Endodermal cell (in vitro differentiated cells): Measurements from ENCODE around the gene ABR. TPM values are rescaled to one million over a fixed set of nuclear protein-coding genes. Genes with fewer than 3 reads are reported as not detected.

ENCODE experiments used
- DNase-seq: peaks from one replicate; pipeline ENCODE4 v3.0.0-alpha.2; 2017
- H3K27ac ChIP-seq: 2 replicates; pipeline ENCODE4 v1.5.1; 2013; ENCODE audit warnings: mild to moderate bottlenecking, low read depth, low read length, moderate library complexity
- H3K27me3 ChIP-seq: 2 replicates; pipeline ENCODE4 v1.6.1; 2013; ENCODE audit warnings: mild to moderate bottlenecking, low read length, moderate library complexity; ENCODE audit not compliant: insufficient read depth, control insufficient read depth, poor library complexity, severe bottlenecking
- H3K36me3 ChIP-seq: 2 replicates; pipeline ENCODE4 v1.7.0; 2013; ENCODE audit warnings: mild to moderate bottlenecking, low read length, moderate library complexity; ENCODE audit not compliant: control insufficient read depth, insufficient read depth
- H3K4me1 ChIP-seq: one replicate; pipeline ENCODE4 v1.7.0; 2013; ENCODE audit warnings: low read length; ENCODE audit not compliant: control insufficient read depth, insufficient read depth
- H3K4me3 ChIP-seq: 2 replicates; pipeline ENCODE4 v1.5.1; 2013; ENCODE audit warnings: mild to moderate bottlenecking, low read length, moderate library complexity
- H3K9ac ChIP-seq: 2 replicates; pipeline ENCODE4 v1.6.1; 2013; ENCODE audit warnings: mild to moderate bottlenecking, low read length, moderate library complexity; ENCODE audit not compliant: poor library complexity, severe bottlenecking; ENCODE audit errors: extremely low read depth
- H3K9me3 ChIP-seq: 2 replicates; pipeline ENCODE4 v1.6.1; 2013; ENCODE audit warnings: mild to moderate bottlenecking, low read length, moderate library complexity; ENCODE audit not compliant: control insufficient read depth
- H3K27ac Mint-ChIP-seq: 2 replicates; pipeline ENCODE4 v1.8.0; 2020; ENCODE audit warnings: mixed read lengths
- H3K27me3 Mint-ChIP-seq: 2 replicates; pipeline ENCODE4 v1.8.0; 2021; ENCODE audit warnings: mild to moderate bottlenecking, mixed read lengths; ENCODE audit not compliant: insufficient read depth
- H3K36me3 Mint-ChIP-seq: 2 replicates; pipeline ENCODE4 v1.8.0; 2020; ENCODE audit warnings: low read depth, mixed read lengths
- H3K4me1 Mint-ChIP-seq: 2 replicates; pipeline ENCODE4 v1.8.0; 2020; ENCODE audit warnings: mixed read lengths
- H3K4me3 Mint-ChIP-seq: 2 replicates; pipeline ENCODE4 v1.8.0; 2020; ENCODE audit warnings: mild to moderate bottlenecking, moderate library complexity, mixed read lengths
- H3K9me3 Mint-ChIP-seq: 2 replicates; pipeline ENCODE4 v1.8.0; 2020; ENCODE audit warnings: mild to moderate bottlenecking, mixed read lengths
- WGBS, 2 experiments: methylation state at CpG; one replicate each; pipeline versions ENCODE4 v1.1.5 to v1.1.7; 2013; ENCODE audit warnings: missing lambda C conversion rate in 2 of 2, mixed read lengths in 1 of 2; ENCODE audit not compliant: insufficient coverage in 1 of 2, insufficient read length in 1 of 2; 5-methylcytosine and 5-hydroxymethylcytosine counted together
- total RNA-seq, 2 donors: library from RNA; stranded (reverse); fragmentation: NEBNext Ultra II Directional in 1 of 2; extraction: Animal tissue kit (Norgen Biotek cat#: 25700) in 1 of 2; gene quantifications; 2 replicates in 1 of 2; 3 replicates in 1 of 2; pipeline ENCODE4 v1.2.1, GENCODE V29; 2021
- TF ChIP-seq, protein P1 (sequence below): fragments of 200-600 bp; sonication (generic); conservative IDR thresholded peaks from 2 replicates; pipeline ENCODE4 v1.5.0; 2021; ENCODE audit warnings: antibody characterized with exemption, mild to moderate bottlenecking

Gene ABR
- total RNA-seq, 2 donors from 2014 or later: 51.1 to 58.7 TPM

DNA sequence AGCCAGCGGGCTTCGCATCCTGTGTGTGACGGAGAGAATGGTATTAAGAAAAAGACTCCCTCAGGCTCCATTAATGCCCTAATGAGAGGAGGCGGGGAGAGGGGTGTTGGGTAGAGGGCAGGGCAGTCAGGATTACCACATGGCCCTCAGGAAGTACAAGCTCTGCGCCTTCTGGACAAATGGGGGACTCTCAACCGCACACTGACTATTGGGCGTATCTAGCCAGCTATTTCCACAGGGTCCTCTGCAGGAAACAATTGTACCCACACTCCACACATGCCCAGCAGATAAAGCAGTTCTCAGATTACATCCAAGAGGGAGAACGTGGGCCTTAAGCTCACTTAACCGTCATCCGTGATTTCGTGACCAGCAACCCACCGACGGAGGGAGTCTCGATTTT lies 214.9 kb downstream of the ABR start:
- Histone ChIP-seq H3K27me3 (no peaks in the 10 kb centered on the region), H3K9ac (peak overlapping the region; percentile 75), H3K4me3 (peak overlapping the region; percentile 24), H3K36me3 (peaks cover 80% of the 10 kb centered on the region), H3K27ac (peak overlapping the region; percentile 69), H3K4me1 (peaks cover 13% of the 10 kb centered on the region), H3K9me3 (peaks cover 18% of the 10 kb centered on the region)
- Mint-ChIP-seq H3K36me3 (peaks cover 50% of the 10 kb centered on the region), H3K4me3 (peak overlapping the region; percentile 9), H3K27me3 (no peaks in the 10 kb centered on the region), H3K9me3 (peaks cover 13% of the 10 kb centered on the region), H3K4me1 (peaks cover 32% of the 10 kb centered on the region), H3K27ac (peak overlapping the region; percentile 94)
- TF ChIP-seq, protein P1, sequence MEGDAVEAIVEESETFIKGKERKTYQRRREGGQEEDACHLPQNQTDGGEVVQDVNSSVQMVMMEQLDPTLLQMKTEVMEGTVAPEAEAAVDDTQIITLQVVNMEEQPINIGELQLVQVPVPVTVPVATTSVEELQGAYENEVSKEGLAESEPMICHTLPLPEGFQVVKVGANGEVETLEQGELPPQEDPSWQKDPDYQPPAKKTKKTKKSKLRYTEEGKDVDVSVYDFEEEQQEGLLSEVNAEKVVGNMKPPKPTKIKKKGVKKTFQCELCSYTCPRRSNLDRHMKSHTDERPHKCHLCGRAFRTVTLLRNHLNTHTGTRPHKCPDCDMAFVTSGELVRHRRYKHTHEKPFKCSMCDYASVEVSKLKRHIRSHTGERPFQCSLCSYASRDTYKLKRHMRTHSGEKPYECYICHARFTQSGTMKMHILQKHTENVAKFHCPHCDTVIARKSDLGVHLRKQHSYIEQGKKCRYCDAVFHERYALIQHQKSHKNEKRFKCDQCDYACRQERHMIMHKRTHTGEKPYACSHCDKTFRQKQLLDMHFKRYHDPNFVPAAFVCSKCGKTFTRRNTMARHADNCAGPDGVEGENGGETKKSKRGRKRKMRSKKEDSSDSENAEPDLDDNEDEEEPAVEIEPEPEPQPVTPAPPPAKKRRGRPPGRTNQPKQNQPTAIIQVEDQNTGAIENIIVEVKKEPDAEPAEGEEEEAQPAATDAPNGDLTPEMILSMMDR: no peak
- 48 to 66% methylated on average over 11 to 14 of the region's 14 CpGs for WGBS, 2 experiments
- peak; percentile 77 for DNase-seq

DNA sequence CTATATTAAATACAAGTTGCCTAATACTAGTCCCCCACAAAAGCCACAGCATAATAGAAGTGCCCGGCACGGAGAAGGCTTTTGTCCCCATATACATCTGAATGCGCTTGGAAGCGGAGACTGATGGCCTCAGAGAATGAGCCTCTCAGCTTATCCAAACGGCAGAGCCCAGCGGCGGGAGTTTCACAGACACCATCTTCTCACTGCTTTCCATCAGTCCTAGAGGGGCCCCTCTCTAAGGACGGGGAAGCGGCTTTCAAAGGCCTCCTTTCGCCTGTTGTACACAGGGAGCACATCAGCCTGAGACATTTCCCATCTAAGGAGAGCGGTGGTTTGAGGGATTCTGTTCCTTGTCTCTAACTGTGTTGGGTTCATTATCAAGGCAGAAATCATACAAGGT lies 217.1 kb downstream of the ABR start:
- no peaks in the 10 kb centered on the region for H3K9me3 ChIP-seq
- peak overlapping the region; percentile 91 for H3K27ac Mint-ChIP-seq
- peak; percentile 85 for DNase-seq
- TF ChIP-seq, protein P1: no peak
- no peaks in the 10 kb centered on the region for H3K27me3 ChIP-seq
- peaks cover 13% of the 10 kb centered on the region for H3K4me1 ChIP-seq
- H3K36me3 ChIP-seq: peaks cover 78% of the 10 kb centered on the region
- no peak overlapping the region for H3K9ac ChIP-seq
- peaks cover 43% of the 10 kb centered on the region for H3K36me3 Mint-ChIP-seq
- H3K27me3 Mint-ChIP-seq: no peaks in the 10 kb centered on the region
- 36 to 66% methylated on average over 6 to 11 of the region's 11 CpGs for WGBS, 2 experiments
- peak overlapping the region; percentile 18 for H3K4me3 Mint-ChIP-seq
- peaks cover 4% of the 10 kb centered on the region for H3K9me3 Mint-ChIP-seq
- peak overlapping the region; percentile 36 for H3K4me3 ChIP-seq
- H3K27ac ChIP-seq: peak overlapping the region; percentile 77
- H3K4me1 Mint-ChIP-seq: peaks cover 30% of the 10 kb centered on the region

DNA sequence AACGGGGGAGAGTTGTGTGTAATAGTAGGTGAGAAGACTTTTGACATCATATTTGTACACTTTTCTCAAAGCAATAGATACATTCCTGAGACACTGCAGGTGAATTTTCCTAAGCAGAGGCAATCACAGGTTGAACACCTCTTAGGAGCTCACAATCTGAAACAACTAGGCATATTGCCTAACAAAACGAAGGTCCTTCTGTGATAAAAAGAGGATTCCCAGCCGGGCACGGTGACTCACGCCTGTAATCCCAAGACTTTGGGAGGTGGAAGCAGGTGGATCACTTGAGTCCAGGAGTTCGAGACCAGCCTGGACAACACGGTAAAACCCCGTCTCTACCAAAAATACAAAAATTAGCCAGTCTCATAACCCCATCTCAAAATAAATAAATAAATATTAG lies 217.6 kb downstream of the ABR start:
- Histone ChIP-seq H3K27me3 (no peaks in the 10 kb centered on the region), H3K9me3 (no peaks in the 10 kb centered on the region), H3K36me3 (peaks cover 80% of the 10 kb centered on the region), H3K27ac (no peak overlapping the region), H3K4me1 (peaks cover 13% of the 10 kb centered on the region), H3K9ac (no peak overlapping the region), H3K4me3 (no peak overlapping the region)
- Mint-ChIP-seq H3K4me3 (no peak overlapping the region), H3K36me3 (peaks cover 42% of the 10 kb centered on the region), H3K27me3 (no peaks in the 10 kb centered on the region), H3K27ac (peak overlapping the region; percentile 68), H3K9me3 (peaks cover 3% of the 10 kb centered on the region), H3K4me1 (peaks cover 31% of the 10 kb centered on the region)
- peak; percentile 54 for DNase-seq
- 91 to 100% methylated on average over 1 to 8 of the region's 8 CpGs for WGBS, 2 experiments
- TF ChIP-seq, protein P1: no peak
